ENCODE data around the gene KCNT2. TPM values are rescaled to one million over a fixed set of nuclear protein-coding genes. Genes with fewer than 3 reads are reported as not detected.

The KCNT2 gene
- total RNA-seq, 3 donors from 2014 or later: 2.6 to 3.7 (median 3.0) TPM

DNA sequence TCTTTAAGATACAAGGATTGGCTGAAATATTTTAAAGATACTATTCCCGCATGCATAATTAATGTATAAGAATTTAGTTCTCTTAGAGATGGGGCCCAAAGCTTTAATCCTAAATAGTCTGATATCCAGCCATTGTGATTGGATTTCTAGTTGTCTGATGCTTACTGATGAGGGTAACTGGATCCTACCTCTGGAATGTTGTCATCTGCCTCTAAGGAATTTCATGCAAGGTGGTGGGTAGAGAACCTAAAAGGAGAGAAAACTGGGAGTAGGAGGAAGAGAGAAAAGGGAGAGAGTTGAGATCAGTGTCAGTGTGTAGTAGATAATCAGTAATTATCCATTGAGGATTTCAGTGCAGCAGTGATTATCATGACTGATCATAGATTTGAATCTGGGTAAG, 295.5 kb downstream of the KCNT2 start:
- no peak for DNase-seq (ENCODE audit: low spot score in 2 of 2)
- no peaks in the 10 kb centered on the region for H3K27me3 ChIP-seq
- intact Hi-C loops (cut with DNase I; ENCODE audit: low total_unique reads): no loop called here
- no peaks in the 10 kb centered on the region for H3K9me3 ChIP-seq
- TF ChIP-seq POLR2A (IDR thresholded peaks at IDR 0.05) (no peak), POLR2AphosphoS5 (IDR thresholded peaks at IDR 0.05) (no peak)
- TF ChIP-seq, protein P1, sequence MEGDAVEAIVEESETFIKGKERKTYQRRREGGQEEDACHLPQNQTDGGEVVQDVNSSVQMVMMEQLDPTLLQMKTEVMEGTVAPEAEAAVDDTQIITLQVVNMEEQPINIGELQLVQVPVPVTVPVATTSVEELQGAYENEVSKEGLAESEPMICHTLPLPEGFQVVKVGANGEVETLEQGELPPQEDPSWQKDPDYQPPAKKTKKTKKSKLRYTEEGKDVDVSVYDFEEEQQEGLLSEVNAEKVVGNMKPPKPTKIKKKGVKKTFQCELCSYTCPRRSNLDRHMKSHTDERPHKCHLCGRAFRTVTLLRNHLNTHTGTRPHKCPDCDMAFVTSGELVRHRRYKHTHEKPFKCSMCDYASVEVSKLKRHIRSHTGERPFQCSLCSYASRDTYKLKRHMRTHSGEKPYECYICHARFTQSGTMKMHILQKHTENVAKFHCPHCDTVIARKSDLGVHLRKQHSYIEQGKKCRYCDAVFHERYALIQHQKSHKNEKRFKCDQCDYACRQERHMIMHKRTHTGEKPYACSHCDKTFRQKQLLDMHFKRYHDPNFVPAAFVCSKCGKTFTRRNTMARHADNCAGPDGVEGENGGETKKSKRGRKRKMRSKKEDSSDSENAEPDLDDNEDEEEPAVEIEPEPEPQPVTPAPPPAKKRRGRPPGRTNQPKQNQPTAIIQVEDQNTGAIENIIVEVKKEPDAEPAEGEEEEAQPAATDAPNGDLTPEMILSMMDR (IDR thresholded peaks at IDR 0.05): no peak
- no peak overlapping the region for H3K4me3 ChIP-seq
- H3K4me1 ChIP-seq: no peaks in the 10 kb centered on the region
- H3K36me3 ChIP-seq: no peaks in the 10 kb centered on the region
- H3K27ac ChIP-seq: no peak overlapping the region

DNA sequence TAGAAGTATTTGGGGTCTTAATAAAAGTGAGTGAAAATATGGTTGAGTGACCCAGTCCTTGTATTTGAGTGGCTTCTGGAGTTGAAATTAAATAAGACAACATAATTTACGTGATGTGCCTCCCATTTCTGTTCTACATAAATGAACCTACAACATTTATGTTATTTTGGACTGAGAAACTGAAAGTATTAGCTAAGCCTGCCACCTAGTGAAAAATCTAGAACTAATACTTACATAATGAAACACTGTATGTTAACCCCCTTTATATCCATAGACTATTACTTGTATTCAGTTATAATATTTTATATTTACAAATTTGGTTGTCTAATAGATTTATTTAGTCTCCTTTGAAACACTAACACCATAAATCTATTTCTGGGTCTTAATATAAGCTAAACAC, 298.9 kb downstream of the KCNT2 start:
- intact Hi-C loops (cut with DNase I; ENCODE audit: low total_unique reads): no loop called here
- Histone ChIP-seq H3K36me3 (no peaks in the 10 kb centered on the region), H3K4me3 (no peak overlapping the region), H3K27me3 (no peaks in the 10 kb centered on the region), H3K4me1 (no peaks in the 10 kb centered on the region), H3K9me3 (no peaks in the 10 kb centered on the region), H3K27ac (no peak overlapping the region)
- TF ChIP-seq, protein P1 (IDR thresholded peaks at IDR 0.05): no peak
- TF ChIP-seq POLR2A (IDR thresholded peaks at IDR 0.05): no peak
- no peak for TF ChIP-seq POLR2AphosphoS5 (IDR thresholded peaks at IDR 0.05)
- no peak for DNase-seq (ENCODE audit: low spot score in 2 of 2)

DNA sequence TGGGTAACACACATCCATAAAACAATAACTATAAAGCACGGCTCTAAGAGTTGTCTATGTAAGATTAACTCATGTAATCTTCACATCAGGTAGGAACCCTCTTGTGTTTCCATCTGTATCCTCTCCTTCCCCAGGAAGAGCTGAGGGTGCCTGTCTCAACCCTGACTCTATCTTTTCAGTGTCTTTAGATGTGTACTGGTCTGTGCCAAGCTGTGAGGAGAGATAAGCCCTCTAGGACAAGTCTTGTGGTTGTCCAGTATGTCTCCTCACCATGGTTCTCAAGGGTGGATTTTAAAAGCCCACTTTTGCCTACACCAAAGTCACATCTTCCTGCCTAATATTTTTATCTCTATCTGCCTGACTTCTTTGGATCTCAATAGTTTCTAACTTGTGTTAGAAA, 300.1 kb downstream of the KCNT2 start:
- H3K27me3 ChIP-seq: no peaks in the 10 kb centered on the region
- no peaks in the 10 kb centered on the region for H3K4me1 ChIP-seq
- no peak overlapping the region for H3K4me3 ChIP-seq
- no peaks in the 10 kb centered on the region for H3K9me3 ChIP-seq
- no peak for DNase-seq (ENCODE audit: low spot score in 2 of 2)
- TF ChIP-seq POLR2AphosphoS5 (IDR thresholded peaks at IDR 0.05) (no peak), POLR2A (IDR thresholded peaks at IDR 0.05) (no peak)
- TF ChIP-seq, protein P1 (IDR thresholded peaks at IDR 0.05): no peak
- H3K36me3 ChIP-seq: no peaks in the 10 kb centered on the region
- intact Hi-C loops (cut with DNase I; ENCODE audit: low total_unique reads): no loop called here
- no peak overlapping the region for H3K27ac ChIP-seq

DNA sequence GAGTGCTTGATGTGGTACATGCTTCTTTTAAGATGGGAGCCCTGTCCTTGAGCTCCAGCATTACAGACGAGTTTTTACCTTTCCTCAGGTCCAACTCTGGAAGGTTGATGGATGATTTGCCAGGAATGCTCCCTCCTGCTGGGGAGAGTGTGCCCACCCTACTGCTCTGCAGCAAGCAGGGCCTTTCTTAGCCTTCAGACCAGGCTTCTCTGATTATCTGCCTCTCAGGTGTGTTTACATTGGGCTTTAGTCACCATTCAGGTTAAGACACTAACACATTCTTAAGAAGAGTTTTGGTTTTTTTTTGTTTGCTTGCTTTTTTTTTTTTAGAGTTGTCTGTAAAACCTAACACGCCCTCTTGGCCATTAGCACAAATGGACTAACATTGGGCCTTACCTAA, 301.8 kb downstream of the KCNT2 start:
- DNase-seq (ENCODE audit: low spot score in 2 of 2): no peak
- H3K36me3 ChIP-seq: no peaks in the 10 kb centered on the region
- H3K9me3 ChIP-seq: no peaks in the 10 kb centered on the region
- no peaks in the 10 kb centered on the region for H3K4me1 ChIP-seq
- H3K27ac ChIP-seq: no peak overlapping the region
- no peaks in the 10 kb centered on the region for H3K27me3 ChIP-seq
- TF ChIP-seq, protein P1 (IDR thresholded peaks at IDR 0.05): no peak
- TF ChIP-seq POLR2A (IDR thresholded peaks at IDR 0.05) (no peak), POLR2AphosphoS5 (IDR thresholded peaks at IDR 0.05) (no peak)
- intact Hi-C loops (cut with DNase I; ENCODE audit: low total_unique reads): no loop called here
- H3K4me3 ChIP-seq: no peak overlapping the region

DNA sequence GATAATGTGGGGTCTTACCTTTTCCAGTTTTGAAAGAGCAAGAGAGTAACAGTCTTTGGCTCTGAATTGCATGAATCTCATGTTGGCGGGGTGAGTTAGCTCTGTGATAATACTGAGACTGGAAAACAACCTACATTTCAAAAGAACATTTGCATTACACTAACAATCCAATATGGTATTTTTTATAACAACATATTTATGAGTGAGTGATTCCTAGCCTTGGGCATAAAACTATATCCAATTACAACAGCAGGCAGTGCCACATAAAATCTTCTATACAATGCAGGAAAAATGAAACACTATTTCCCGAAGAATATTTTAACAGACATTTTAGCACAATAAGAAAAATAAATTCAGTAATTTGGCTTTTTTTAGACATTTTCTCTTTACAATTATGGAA, 303.0 kb downstream of the KCNT2 start:
- no peaks in the 10 kb centered on the region for H3K4me1 ChIP-seq

More for the DNA sequence above, 303.0 kb downstream of the KCNT2 start:
- no peaks in the 10 kb centered on the region for H3K27me3 ChIP-seq
- H3K27ac ChIP-seq: no peak overlapping the region
- no peak overlapping the region for H3K4me3 ChIP-seq
- no peaks in the 10 kb centered on the region for H3K9me3 ChIP-seq
- no peaks in the 10 kb centered on the region for H3K36me3 ChIP-seq
- intact Hi-C loops (cut with DNase I; ENCODE audit: low total_unique reads): no loop called here
- TF ChIP-seq POLR2A (IDR thresholded peaks at IDR 0.05): no peak
- no peak for TF ChIP-seq POLR2AphosphoS5 (IDR thresholded peaks at IDR 0.05)
- TF ChIP-seq, protein P1 (IDR thresholded peaks at IDR 0.05): no peak
- no peak for DNase-seq (ENCODE audit: low spot score in 2 of 2)
